ENCODE results near the gene CRKL. TPM values are rescaled to one million over a fixed set of nuclear protein-coding genes. Genes with fewer than 3 reads are reported as not detected.
A peak's percentile ranks its signal among the peaks of the same experiment; 100 is the strongest.

Gene CRKL
- total and polyA plus RNA-seq, 8 donors, result 9.1 to 29.4 (median 18.3) TPM

DNA sequence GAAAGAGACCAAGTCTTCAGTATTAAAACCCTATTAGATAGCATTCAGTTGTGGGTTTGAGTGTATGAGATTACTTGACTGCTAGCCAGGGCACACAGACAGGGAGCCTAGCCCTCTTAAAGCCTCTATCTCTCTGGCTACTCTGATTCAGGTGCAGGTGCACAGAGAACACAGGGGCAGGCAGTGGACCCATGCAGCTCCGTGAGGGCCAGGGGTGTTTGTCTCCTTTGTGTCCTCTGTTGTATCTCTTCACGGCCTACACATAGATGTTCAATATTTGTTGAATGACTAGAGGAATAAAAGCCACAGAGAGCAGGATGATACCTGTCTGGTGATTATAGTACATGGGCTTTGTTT is 28.3 kb downstream of the CRKL start:
- no peak for FAIRE-seq
- intact Hi-C loops (cut with DNase I), result no loop called here
- no peaks in the 10 kb centered on the region for H3K27me3 ChIP-seq
- peaks cover 0 to 6% (median 5%) of the 10 kb centered on the region in 3 donors for H3K36me3 ChIP-seq
- no peak overlapping the region for H3K27ac ChIP-seq
- TF ChIP-seq, protein P1, sequence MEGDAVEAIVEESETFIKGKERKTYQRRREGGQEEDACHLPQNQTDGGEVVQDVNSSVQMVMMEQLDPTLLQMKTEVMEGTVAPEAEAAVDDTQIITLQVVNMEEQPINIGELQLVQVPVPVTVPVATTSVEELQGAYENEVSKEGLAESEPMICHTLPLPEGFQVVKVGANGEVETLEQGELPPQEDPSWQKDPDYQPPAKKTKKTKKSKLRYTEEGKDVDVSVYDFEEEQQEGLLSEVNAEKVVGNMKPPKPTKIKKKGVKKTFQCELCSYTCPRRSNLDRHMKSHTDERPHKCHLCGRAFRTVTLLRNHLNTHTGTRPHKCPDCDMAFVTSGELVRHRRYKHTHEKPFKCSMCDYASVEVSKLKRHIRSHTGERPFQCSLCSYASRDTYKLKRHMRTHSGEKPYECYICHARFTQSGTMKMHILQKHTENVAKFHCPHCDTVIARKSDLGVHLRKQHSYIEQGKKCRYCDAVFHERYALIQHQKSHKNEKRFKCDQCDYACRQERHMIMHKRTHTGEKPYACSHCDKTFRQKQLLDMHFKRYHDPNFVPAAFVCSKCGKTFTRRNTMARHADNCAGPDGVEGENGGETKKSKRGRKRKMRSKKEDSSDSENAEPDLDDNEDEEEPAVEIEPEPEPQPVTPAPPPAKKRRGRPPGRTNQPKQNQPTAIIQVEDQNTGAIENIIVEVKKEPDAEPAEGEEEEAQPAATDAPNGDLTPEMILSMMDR (IDR thresholded peaks at IDR 0.05), result no peak
- DNase-seq, result no peak
- H3K4me3 ChIP-seq, result no peak overlapping the region
- H3K4me1 ChIP-seq, result peaks cover 0 to 10% (median 2%) of the 10 kb centered on the region in 3 donors
- no peak for ATAC-seq
- H3K9me3 ChIP-seq, result no peaks in the 10 kb centered on the region
- WGBS, 2 donors, result 78 to 86% methylated on average over 2 of the region's 2 CpGs

DNA sequence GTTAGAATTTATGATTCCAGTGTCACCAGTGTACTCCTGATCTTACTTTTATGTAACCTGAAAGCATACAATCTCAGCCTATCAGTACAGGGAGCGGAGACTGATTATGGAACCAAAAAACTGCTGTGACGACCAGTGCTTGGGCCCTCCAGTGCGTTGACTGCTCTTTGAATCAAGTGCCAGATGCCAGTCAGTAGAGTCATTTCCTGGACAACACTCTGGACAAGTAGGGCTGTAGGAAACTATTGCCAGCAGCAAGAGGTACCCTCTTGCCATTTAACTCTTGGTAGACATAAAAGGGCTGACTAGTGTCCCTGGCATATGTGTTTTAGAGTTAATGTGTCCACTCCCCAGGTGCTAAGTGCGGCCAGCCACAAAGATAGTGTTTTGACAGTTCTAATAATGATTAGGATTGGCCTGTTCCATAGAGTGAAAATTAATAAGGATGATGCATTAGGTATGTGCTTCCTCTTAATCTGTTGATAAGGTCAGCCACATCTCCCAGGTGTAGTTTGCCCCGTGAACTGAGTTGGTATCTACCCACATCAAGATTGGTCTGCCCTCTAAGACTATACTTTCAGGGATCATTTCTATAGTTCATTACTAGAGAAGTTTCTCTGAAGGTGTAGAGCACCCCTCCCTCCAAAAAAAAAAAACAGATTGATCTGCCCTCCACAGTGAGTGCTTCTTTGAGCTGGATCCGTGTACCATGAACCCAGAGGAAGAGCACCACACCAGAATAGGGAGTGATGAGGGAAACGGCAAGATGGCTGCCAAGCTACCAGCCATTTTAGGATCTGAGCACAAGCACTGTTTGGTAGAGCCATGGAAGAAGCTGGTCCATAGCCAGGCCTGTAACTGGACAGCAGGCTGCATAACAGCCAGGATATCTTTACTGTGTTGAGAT is 29.1 kb downstream of the CRKL start:
- TF ChIP-seq, protein P1 (IDR thresholded peaks at IDR 0.05), result no peak
- Histone ChIP-seq H3K36me3 (peaks cover 0 to 6% (median 5%) of the 10 kb centered on the region in 3 donors), H3K27me3 (no peaks in the 10 kb centered on the region), H3K4me3 (no peak overlapping the region), H3K27ac (no peak overlapping the region), H3K4me1 (peaks cover 6 to 14% (median 9%) of the 10 kb centered on the region in 3 donors), H3K9me3 (no peaks in the 10 kb centered on the region)
- 76 to 80% methylated on average over 7 of the region's 7 CpGs for WGBS, 2 donors
- intact Hi-C loops (cut with DNase I), result no loop called here
- ATAC-seq, result peak in 1 of 4 donors; percentile 22
- no peak for FAIRE-seq
- DNase-seq, result no peak

DNA sequence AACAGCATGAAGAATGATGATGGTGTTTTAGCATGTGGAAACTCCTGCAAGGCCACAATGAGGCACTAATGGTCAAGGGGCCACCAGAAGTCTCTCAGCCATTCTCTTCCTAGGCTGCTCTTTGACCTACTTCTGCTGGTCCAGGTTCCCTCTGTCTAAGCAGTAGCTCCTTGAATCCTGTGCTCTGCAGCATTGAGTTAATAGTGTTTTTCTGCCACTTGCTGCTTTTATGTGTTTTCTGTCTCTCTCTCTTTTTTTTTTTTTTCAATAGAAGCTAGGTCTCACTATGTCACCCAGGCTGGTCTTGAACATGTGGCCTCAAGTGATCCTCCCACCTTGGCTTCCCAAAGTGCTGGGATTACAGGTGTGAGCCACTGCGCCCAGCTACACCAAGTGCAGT is 29.8 kb downstream of the CRKL start:
- Histone ChIP-seq H3K36me3 (peaks cover 2 to 6% (median 5%) of the 10 kb centered on the region in 3 donors), H3K4me1 (peaks cover 13 to 20% (median 16%) of the 10 kb centered on the region in 3 donors), H3K27me3 (no peaks in the 10 kb centered on the region), H3K9me3 (no peaks in the 10 kb centered on the region), H3K27ac (no peak overlapping the region), H3K4me3 (no peak overlapping the region)
- FAIRE-seq (no peak), ATAC-seq (no peak), DNase-seq (no peak)
- TF ChIP-seq, protein P1 (IDR thresholded peaks at IDR 0.05), result no peak
- WGBS, 2 donors, result 95 to 98% methylated on average over 1 of the region's 1 CpG
- intact Hi-C loops (cut with DNase I), result no loop called here

DNA sequence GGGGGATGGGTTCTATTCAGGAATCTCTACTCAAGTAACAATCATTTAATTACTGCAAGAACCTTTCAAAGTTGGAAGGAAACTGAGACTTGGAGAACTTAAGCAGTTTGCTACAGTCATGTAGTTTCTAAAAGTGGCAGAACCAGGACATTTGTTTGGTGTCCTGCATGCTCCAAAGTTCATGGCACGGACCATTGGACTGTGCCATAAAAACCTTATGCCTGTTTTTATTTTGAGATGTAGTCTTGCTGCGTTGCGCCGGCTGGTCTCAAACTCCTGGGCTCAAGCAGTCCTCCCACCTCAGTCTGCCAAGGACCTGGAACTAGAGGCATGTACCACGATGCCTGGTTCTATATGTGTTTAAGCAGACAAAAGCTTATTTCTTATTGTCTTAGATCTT is 31.2 kb downstream of the CRKL start:
- intact Hi-C loops (cut with DNase I), result no loop called here
- TF ChIP-seq, protein P1 (IDR thresholded peaks at IDR 0.05), result no peak
- ATAC-seq, result no peak
- H3K4me1 ChIP-seq, result peaks cover 13 to 25% (median 24%) of the 10 kb centered on the region in 3 donors
- WGBS, 2 donors, result 91 to 95% methylated on average over 5 of the region's 5 CpGs
- no peak overlapping the region for H3K4me3 ChIP-seq
- H3K9me3 ChIP-seq, result no peaks in the 10 kb centered on the region
- H3K36me3 ChIP-seq, result peaks cover 2 to 6% (median 5%) of the 10 kb centered on the region in 3 donors
- DNase-seq, result no peak
- no peak for FAIRE-seq
- no peaks in the 10 kb centered on the region for H3K27me3 ChIP-seq
- no peak overlapping the region for H3K27ac ChIP-seq

DNA sequence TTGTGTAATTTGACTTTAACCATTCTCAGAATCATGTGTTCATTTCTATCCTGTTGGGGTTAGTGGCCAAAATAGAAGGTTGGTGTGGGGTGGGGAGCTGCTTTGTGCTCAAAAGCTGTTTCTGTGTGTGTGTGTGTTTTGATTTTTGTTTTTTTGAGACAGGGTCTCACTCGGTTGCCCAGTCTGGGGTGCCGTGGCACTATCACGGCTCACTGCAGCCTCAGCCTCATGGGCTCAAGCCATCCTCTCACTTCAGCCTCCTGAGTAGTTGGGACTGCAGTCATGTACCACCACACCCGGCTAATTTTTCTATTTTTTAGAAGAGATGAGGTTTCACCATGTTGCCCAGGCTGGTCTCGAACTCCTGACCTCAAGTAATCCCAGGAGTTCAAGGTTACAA is 31.8 kb downstream of the CRKL start:
- H3K27ac ChIP-seq, result no peak overlapping the region
- no peaks in the 10 kb centered on the region for H3K9me3 ChIP-seq
- WGBS, 2 donors, result 91 to 94% methylated on average over 5 of the region's 5 CpGs
- no peak for DNase-seq
- H3K36me3 ChIP-seq, result peaks cover 2 to 6% (median 5%) of the 10 kb centered on the region in 3 donors
- no peaks in the 10 kb centered on the region for H3K27me3 ChIP-seq
- intact Hi-C loops (cut with DNase I), result no loop called here
- no peak for FAIRE-seq
- TF ChIP-seq, protein P1 (IDR thresholded peaks at IDR 0.05), result no peak
- ATAC-seq, result no peak
- no peak overlapping the region for H3K4me3 ChIP-seq
- H3K4me1 ChIP-seq, result peaks cover 17 to 30% (median 28%) of the 10 kb centered on the region in 3 donors
